ENCODE measurements around the gene EBF3.

EBF3 gene

GRCh38 chr10:129901389-129902006, 62.6 kb downstream of the EBF3 start:
- no peak for TF ChIP-seq CTCF (IDR thresholded peaks at IDR 0.05; ENCODE audit: low read depth, low read length, missing control alignments)
- DNase-seq (ENCODE audit: extremely low read depth, low read depth): no peak
- no peak overlapping the region for H3K4me3 ChIP-seq (replicated peaks; ENCODE audit: low read depth, low read length)

GRCh38 chr10:129900825-129901224, 63.2 kb downstream of the EBF3 start:
- DNase-seq (ENCODE audit: extremely low read depth, low read depth): no peak
- H3K4me3 ChIP-seq (replicated peaks; ENCODE audit: low read depth, low read length): no peak overlapping the region
- no peak for TF ChIP-seq CTCF (IDR thresholded peaks at IDR 0.05; ENCODE audit: low read depth, low read length, missing control alignments)

- no peak overlapping the region for H3K4me3 ChIP-seq (replicated peaks; ENCODE audit: low read depth, low read length)
- no peak for DNase-seq (ENCODE audit: extremely low read depth, low read depth)
- no peak for TF ChIP-seq CTCF (IDR thresholded peaks at IDR 0.05; ENCODE audit: low read depth, low read length, missing control alignments)
These were observed 64.6 kb downstream of the EBF3 start for GRCh38 chr10:129899276-129900130.

- no peak overlapping the region for H3K4me3 ChIP-seq (replicated peaks; ENCODE audit: low read depth, low read length)
- no peak for TF ChIP-seq CTCF (IDR thresholded peaks at IDR 0.05; ENCODE audit: low read depth, low read length, missing control alignments)
- no peak for DNase-seq (ENCODE audit: extremely low read depth, low read depth)
These were observed 65.3 kb downstream of the EBF3 start for GRCh38 chr10:129898706-129899268.

- no peak for DNase-seq (ENCODE audit: extremely low read depth, low read depth)
- no peak overlapping the region for H3K4me3 ChIP-seq (replicated peaks; ENCODE audit: low read depth, low read length)
- TF ChIP-seq CTCF (IDR thresholded peaks at IDR 0.05; ENCODE audit: low read depth, low read length, missing control alignments): no peak
These were observed 66.0 kb downstream of the EBF3 start for GRCh38 chr10:129897871-129898626.

- no peak for DNase-seq (ENCODE audit: extremely low read depth, low read depth)
These were observed 67.2 kb downstream of the EBF3 start for GRCh38 chr10:129896860-129897200.

More at GRCh38 chr10:129896860-129897200, 67.2 kb downstream of the EBF3 start:
- no peak for TF ChIP-seq CTCF (IDR thresholded peaks at IDR 0.05; ENCODE audit: low read depth, low read length, missing control alignments)
- H3K4me3 ChIP-seq (replicated peaks; ENCODE audit: low read depth, low read length): no peak overlapping the region
